Measurements from ENCODE around the gene MS4A1. TPM values are rescaled to one million over a fixed set of nuclear protein-coding genes. Genes with fewer than 3 reads are reported as not detected.
"Not testable (repeated sequence)": the region's sequence is repeated elsewhere in the genome, so short reads cannot be mapped to it uniquely, and the experiment has no call there.

The MS4A1 gene
- total RNA-seq (2014; rRNA removed; shearing (Covaris generic)), result not detected in 2 replicates

GRCh38 chr11:60455531-60456042 lies at the start of gene MS4A1:
Gene MS4A1 (plus strand): TSS chr11:60455847. CDS start chr11:60462375, 6,528 bp downstream.
- DNase-seq (ENCODE audit: low spot score), result no peak

DNA sequence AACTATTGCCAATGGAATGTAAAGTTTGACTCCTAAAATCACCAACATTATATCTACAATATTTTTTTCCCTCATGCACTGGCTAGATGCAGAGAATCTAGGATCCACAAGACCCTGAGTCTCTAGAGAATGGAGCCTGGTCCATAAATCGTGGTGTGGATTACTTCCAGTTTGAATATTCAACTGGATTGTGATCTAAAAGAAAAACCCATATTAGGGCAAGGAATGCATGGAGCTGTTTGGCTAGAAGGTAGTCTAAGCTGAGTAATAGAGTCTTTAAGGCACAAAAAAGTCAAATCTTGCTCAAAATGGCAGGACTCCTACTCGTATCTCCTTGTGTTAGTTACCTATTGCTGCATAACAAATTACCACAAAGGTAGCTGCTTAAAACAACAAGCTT lies 35.6 kb upstream of the MS4A1 start:
- DNase-seq (ENCODE audit: low spot score), result no peak

DNA sequence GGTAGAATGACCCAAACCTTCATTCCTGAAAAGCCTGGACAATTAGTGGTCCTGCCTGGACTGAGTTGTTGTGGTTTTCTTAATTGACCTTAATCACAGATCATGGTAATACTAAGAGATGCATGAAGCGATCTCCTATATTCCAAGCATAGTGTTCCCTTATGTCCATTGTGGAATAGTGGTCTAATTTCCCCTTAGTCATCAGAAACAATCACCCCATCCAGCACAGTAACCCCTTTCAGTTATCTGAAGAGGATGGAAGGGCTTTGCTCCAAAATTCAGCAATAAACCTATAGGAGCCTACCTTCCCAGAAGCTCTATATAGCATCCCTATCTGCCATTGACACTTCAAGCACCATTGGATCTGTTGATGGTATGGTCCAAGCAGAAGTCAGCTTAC lies 33.0 kb upstream of the MS4A1 start:
- DNase-seq (ENCODE audit: low spot score), result no peak

DNA sequence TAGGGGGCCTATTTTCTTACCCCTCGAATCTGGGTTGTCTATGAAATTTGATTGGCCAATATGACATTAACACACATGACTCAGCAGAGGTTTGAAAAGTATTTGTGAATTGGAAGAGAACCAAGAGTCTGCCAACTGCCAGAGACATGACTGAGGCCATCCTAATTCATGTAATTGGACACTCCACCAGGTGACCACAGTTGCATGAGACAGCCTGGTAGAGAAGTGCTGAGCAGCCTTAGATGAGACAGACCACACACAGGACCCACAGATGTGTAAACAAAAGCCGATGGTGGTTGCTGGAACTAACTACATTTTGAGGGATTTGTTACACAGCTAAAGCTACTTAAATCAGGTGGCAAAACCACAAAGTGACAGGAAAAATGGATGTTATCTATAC lies 27.1 kb upstream of the MS4A1 start:
- no peak for DNase-seq (ENCODE audit: low spot score)

- DNase-seq (ENCODE audit: low spot score), result no peak
These were observed 26.4 kb upstream of the MS4A1 start, which contains the start of gene MS4A5 for GRCh38 chr11:60429272-60429671. Gene MS4A5 (plus strand): TSS chr11:60429572. CDS start chr11:60429675, 103 bp downstream.

DNA sequence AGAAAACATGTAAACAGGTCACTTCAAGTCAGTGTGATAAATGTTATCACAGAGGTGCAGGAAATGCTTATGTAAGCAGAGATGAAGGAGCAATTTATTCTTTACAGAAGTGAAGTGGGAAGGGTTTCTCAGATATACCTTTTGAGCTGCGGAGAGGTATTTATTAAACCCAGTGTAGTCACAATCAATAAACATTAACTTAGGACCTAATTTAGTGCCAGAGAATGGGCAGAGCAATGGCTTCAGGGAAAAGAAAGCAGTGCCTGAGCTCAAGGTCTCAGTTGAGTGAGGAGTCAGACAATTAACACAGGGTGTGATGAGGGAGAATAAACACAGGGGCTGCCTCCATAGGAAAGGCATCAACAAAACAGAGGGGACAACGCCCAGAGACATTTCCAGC lies 24.4 kb upstream of the MS4A1 start:
- no peak for DNase-seq (ENCODE audit: low spot score)

DNA sequence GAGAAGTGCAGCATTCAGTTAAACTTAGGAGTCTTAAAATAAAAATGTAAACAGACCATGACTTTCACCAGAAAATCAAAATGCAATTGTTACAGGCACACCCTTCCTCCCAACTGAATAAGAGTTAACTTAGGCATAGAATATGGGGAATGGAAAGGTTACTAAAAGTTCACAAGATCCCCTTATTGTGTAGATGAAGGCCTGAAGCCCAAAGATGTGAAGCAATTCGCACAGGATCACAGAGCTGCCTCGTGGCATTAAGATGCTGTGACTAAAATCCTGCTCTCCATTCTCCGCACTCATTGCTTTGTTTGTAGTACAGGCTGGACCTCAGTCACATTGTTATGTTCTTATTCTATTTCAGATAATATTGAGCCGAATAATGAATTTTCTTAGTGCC lies 22.2 kb upstream of the MS4A1 start:
- DNase-seq (ENCODE audit: low spot score), result no peak

GRCh38 chr11:60447070-60447469 lies 8.6 kb upstream of the MS4A1 start:
- no peak for DNase-seq (ENCODE audit: low spot score)

DNA sequence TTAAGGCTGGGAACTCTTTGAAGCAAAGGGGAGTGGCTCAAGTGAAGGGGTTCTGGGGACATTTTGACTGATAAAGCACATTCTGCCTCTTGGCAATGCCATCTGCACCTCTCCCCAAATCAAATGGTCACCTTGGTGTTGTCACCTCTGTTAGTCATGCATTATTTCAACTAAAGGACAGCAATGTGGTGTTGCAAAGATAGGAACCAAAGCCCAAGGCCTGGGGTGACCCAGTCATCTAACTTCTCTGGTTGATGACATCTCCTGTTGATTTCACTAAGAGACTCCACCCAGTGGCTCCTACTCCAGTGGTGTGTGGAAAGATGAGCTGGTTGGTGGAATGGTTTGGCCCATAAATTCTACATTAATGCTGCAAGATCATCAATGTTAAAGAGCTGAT lies 7.8 kb upstream of the MS4A1 start:
- DNase-seq (ENCODE audit: low spot score), result no peak

GRCh38 chr11:60451185-60451584 lies 4.5 kb upstream of the MS4A1 start:
- not testable (repeated sequence) for DNase-seq (ENCODE audit: low spot score)

DNA sequence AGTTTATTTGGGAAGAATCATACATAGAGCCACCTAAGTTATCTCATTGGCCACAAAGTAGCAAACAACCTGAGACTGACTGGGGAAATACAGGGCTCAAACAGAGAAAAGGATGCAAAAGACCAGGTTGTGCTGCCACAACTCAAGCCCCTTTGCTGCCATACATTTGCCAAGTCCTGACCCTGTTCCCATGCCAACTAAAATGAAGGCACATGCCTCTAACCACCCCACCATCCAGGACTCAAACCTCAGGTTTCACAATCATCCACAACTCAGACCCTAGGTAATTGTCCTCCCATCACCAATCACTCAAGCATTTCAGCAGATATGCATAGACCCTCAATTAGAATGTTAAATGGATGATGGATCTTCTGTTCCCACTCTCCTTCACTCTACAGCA lies 1.4 kb upstream of the MS4A1 start:
- no peak for DNase-seq (ENCODE audit: low spot score)

DNA sequence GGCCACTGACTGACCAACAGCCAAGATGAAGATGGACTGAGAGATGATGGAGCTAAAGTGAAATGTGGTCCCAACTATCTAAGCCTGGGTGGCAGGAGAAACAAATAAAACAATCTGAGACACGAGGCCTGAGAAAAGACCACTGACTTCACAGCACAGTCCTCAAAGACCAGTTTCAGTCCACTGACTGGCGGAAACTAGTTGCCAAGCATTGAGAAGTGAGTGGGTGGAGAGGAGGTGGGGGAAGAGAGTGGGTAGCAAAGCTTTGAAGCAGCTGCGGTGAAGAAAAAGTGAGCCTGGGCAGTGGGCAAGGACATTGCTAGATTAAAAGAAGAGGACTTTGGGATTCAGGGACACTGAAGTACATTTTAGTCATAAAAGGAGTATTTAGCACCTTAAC lies 1.9 kb downstream of the MS4A1 start:
- no peak for DNase-seq (ENCODE audit: low spot score)

- DNase-seq (ENCODE audit: low spot score), result no peak
These were observed 3.7 kb downstream of the MS4A1 start for GRCh38 chr11:60459345-60459744.

GRCh38 chr11:60468829-60469228 lies 13.2 kb downstream of the MS4A1 start:
- no peak for DNase-seq (ENCODE audit: low spot score)

DNA sequence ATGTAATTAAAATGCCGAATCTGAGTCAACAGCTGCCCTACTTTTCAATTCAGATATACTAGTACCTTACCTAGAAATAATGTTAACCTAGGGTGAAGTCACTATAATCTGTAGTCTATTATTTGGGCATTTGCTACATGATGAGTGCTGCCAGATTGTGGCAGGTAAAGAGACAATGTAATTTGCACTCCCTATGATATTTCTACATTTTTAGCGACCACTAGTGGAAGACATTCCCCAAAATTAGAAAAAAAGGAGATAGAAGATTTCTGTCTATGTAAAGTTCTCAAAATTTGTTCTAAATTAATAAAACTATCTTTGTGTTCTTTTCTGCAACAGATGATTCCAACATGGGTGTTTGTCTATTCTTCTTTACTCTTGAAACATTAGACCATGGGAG lies 14.1 kb downstream of the MS4A1 start:
- DNase-seq (ENCODE audit: low spot score), result peak; percentile 22

GRCh38 chr11:60477035-60477445 lies 21.4 kb downstream of the MS4A1 start:
- DNase-seq (ENCODE audit: low spot score), result no peak

GRCh38 chr11:60482361-60482760 lies 26.7 kb downstream of the MS4A1 start:
- no peak for DNase-seq (ENCODE audit: low spot score)

GRCh38 chr11:60485987-60486386 lies 30.3 kb downstream of the MS4A1 start:
- peak; percentile 89 for DNase-seq (ENCODE audit: low spot score)

DNA sequence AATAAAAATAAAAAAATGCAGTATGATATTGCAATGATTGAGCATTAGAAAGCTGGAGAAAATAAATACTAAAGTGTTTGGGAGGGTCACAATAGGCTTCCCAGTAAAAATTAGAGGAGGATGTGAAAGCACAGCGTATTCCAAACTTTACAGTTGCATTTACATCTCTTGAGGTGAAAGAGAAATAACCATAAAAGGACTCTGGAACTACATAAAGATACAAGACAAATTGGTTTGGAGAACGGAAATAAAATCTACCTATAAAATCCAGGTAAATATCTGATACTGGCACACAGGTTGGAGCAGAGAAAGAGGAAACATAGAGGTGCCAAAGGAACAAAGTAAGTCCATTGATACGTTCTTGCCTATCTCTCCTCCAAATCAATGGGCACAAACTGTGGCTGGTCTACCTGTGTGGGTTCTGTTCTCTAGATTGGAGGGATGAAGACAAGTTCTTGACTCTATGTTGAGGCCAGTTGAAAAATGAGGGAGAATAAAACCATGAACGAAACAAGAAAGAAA lies 36.9 kb downstream of the MS4A1 start, which contains the start of gene MS4A12:
Gene MS4A12 (plus strand): TSS at position 291 of the 522 bp plus-strand sequence. CDS start 4,541 bp downstream, outside the sequence.
- DNase-seq (ENCODE audit: low spot score), result no peak

DNA sequence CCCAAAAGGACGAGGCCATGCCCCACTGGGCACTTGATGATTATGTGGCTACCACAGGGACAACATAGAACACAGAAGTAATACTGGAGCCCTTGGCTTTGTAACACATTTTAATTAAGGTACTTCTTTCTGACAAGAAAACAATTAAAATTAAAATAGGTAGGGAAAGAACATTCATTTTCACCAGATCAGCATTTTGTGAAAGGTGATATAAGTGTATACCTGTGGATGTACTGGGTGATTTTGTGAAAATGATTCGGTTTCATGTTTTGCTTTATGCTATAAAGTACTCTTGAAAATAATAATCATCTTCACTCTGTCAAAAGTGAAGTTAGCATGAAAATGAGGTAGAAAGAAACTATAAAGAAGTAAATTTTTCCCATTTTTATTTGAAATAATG lies 37.8 kb downstream of the MS4A1 start:
- DNase-seq (ENCODE audit: low spot score), result no peak

DNA sequence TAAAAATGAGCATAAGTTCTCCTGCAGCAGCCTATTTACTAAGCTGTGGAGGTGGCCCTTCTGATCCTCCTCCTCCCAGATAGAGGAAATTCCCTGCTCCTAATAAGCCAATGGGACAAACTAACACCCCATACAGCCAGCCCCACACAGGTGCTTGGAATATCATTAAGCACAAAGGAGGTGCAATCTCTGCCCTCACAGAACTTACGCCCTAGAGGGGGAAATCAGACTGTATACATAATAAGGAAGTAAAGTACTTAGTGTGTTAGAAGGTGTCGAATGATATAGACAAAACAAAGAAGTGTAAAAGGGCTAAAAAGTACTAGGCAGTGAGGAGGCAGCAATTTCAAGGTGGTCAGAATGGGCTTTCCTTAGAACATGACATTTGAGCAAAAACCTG lies 42.8 kb downstream of the MS4A1 start:
- no peak for DNase-seq (ENCODE audit: low spot score)

GRCh38 chr11:60498853-60499252 lies 43.2 kb downstream of the MS4A1 start:
- peak; percentile 16 for DNase-seq (ENCODE audit: low spot score)

- no peak for DNase-seq (ENCODE audit: low spot score)
These were observed 44.7 kb downstream of the MS4A1 start for GRCh38 chr11:60500276-60500910.
